HUES48 (cell line): ENCODE results near the gene INPP5D.

Source experiments
- H3K27ac ChIP-seq: one replicate; pipeline ENCODE4 v1.7.0; 2013; ENCODE audit warnings: low read depth, low read length, inconsistent platforms
- H3K27me3 ChIP-seq: 2 replicates; pipeline ENCODE4 v1.6.1; 2013; ENCODE audit warnings: mild to moderate bottlenecking, low read length; ENCODE audit not compliant: control insufficient read depth, insufficient read depth
- H3K36me3 ChIP-seq: 2 replicates; pipeline ENCODE4 v1.6.1; 2013; ENCODE audit warnings: low read length; ENCODE audit not compliant: control insufficient read depth, insufficient read depth
- H3K4me1 ChIP-seq: 2 replicates; pipeline ENCODE4 v1.6.1; 2013; ENCODE audit warnings: mild to moderate bottlenecking, low read length; ENCODE audit not compliant: control insufficient read depth, insufficient read depth
- H3K4me3 ChIP-seq: 2 replicates; pipeline ENCODE4 v1.5.1; 2013; ENCODE audit warnings: mild to moderate bottlenecking, low read depth, low read length
- H3K9ac ChIP-seq: 2 replicates; pipeline ENCODE4 v1.6.1; 2013; ENCODE audit warnings: mild to moderate bottlenecking, low read depth, low read length, moderate library complexity
- H3K9me3 ChIP-seq: 2 replicates; pipeline ENCODE4 v1.6.1; 2013; ENCODE audit warnings: low read length; ENCODE audit not compliant: control insufficient read depth, insufficient read depth

The INPP5D gene

DNA sequence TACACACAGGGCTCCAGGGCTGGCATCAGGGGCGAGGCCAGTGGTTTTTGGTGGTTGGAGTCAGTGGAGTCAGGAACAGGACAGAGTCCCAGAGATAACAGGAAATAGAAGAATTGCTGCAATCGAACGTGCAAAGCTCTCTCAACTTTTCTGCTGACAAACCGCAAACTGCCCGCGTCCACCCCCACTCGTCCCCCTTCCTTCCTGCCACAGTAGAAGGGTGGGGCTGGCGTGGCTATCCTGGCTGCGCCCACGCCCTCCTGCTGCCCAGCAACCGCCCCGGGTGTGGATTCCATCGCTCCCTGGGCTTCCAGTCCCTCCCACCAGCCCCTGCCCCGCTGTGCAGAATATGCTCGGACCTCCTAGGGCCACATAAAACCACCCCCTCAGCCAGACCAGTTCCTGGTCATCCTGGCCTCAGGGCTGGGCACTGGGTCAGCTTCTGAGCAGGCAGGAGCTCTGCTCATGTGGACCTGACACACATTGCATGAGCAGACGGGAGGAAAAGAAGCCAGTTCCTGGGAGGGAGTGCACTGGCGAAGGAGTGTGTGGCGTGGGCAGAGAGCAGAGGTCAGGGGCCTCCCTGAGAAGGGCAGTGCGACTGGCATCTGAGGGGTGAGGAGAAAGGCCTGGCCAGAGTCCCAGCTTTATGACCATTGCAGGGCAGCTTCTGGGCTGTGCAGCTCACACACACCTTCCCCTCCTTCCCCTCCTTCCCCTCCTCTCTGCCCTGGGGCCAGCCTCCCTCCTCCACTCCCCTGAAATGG is 105.9 kb downstream of the INPP5D start:
- Histone ChIP-seq H3K9me3 (no peaks in the 10 kb centered on the region), H3K4me3 (no peak overlapping the region), H3K9ac (0 out of 2 replicates have a peak overlapping the region, but pooled peaks have one; percentile 44), H3K27me3 (no peaks in the 10 kb centered on the region), H3K36me3 (peaks cover 5% of the 10 kb centered on the region; the same call in 1 of the 2 replicates), H3K4me1 (peaks cover 11% of the 10 kb centered on the region), H3K27ac (no peak overlapping the region)

DNA sequence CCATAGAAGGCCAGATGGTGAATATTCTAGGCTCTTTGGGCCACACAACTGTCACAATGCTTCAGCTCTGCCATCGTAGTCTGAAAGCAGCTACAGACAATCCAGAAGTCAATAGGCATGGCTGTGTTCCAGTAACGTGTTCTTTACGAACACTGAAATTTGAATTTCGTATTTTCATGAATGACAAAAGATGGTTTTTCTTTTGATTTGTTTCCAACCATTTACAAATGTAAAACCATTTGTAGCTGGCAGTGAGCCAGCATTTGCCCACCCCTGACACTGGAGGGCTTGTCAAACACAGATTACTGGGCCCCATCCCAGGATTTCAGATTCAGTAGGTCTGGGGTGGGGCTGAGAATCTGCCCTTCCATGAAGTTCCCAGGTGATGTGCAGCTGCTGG is 108.3 kb downstream of the INPP5D start:
- H3K4me3 ChIP-seq, result no peak overlapping the region
- no peaks in the 10 kb centered on the region for H3K27me3 ChIP-seq
- H3K27ac ChIP-seq, result no peak overlapping the region
- H3K4me1 ChIP-seq, result peaks cover 11% of the 10 kb centered on the region
- no peak overlapping the region for H3K9ac ChIP-seq
- H3K9me3 ChIP-seq, result no peaks in the 10 kb centered on the region
- H3K36me3 ChIP-seq, result peaks cover 5% of the 10 kb centered on the region; the same call in 1 of the 2 replicates

GRCh38 chr2:233168919-233169318 is 108.8 kb downstream of the INPP5D start:
- no peaks in the 10 kb centered on the region for H3K27me3 ChIP-seq
- H3K9ac ChIP-seq, result no peak overlapping the region
- H3K9me3 ChIP-seq, result no peaks in the 10 kb centered on the region
- H3K4me1 ChIP-seq, result peaks cover 11% of the 10 kb centered on the region
- H3K27ac ChIP-seq, result no peak overlapping the region
- H3K36me3 ChIP-seq, result peaks cover 5% of the 10 kb centered on the region; the same call in 1 of the 2 replicates
- H3K4me3 ChIP-seq, result no peak overlapping the region

DNA sequence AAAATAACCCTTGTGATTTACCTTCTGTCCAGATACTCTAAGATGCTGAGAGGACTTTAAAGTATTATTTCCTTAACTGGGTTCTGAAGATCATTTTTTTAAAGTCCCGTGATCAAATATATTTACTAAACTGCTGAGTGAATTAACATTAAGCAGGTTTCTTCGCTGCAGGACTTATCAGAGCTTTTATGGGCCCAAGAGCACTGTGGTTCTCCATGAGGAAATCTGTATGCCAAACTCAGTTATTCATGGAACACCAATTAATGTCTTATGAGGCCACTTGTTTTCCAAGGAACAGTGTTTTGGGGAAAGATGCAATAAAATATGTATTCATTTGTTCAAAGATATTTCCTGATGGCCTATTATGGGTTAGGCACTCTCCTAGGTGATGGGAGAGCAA is 111.2 kb downstream of the INPP5D start:
- Histone ChIP-seq H3K36me3 (no peaks in the 10 kb centered on the region; the same call in none of the 2 replicates), H3K27me3 (no peaks in the 10 kb centered on the region), H3K9ac (no peak overlapping the region)

GRCh38 chr2:233173115-233173514 is 113.0 kb downstream of the INPP5D start:
- Histone ChIP-seq H3K4me1 (peaks cover 10% of the 10 kb centered on the region), H3K27me3 (no peaks in the 10 kb centered on the region), H3K27ac (no peak overlapping the region), H3K9me3 (no peaks in the 10 kb centered on the region), H3K4me3 (no peak overlapping the region), H3K9ac (no peak overlapping the region), H3K36me3 (no peaks in the 10 kb centered on the region; the same call in none of the 2 replicates)

More for the DNA sequence above, 111.2 kb downstream of the INPP5D start:
- no peaks in the 10 kb centered on the region for H3K9me3 ChIP-seq
- H3K4me1 ChIP-seq, result peaks cover 11% of the 10 kb centered on the region
- H3K27ac ChIP-seq, result no peak overlapping the region
- H3K4me3 ChIP-seq, result no peak overlapping the region

DNA sequence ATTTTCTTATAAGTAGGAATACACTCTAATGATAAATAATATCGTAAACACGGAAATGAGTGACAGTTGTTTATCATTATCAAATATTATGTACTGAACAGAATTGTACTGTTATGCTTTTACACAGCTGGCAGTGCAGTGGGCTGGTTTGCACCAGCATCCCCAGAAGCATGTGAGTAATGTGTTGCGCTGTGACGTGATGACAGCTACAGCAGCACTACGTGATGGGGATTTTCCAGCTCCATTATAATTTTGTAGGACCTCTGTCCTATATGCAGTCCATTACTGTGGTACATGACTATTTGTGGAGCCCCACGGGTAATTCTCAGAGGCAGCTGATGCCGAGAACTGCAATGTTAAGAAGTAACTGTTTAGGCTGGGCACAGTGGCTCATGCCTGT is 114.0 kb downstream of the INPP5D start:
- Histone ChIP-seq H3K4me3 (no peak overlapping the region), H3K9me3 (no peaks in the 10 kb centered on the region), H3K9ac (no peak overlapping the region), H3K4me1 (peaks cover under 1% of the 10 kb centered on the region; the same call in 1 of the 2 replicates), H3K27me3 (no peaks in the 10 kb centered on the region), H3K27ac (no peak overlapping the region), H3K36me3 (no peaks in the 10 kb centered on the region; the same call in none of the 2 replicates)

DNA sequence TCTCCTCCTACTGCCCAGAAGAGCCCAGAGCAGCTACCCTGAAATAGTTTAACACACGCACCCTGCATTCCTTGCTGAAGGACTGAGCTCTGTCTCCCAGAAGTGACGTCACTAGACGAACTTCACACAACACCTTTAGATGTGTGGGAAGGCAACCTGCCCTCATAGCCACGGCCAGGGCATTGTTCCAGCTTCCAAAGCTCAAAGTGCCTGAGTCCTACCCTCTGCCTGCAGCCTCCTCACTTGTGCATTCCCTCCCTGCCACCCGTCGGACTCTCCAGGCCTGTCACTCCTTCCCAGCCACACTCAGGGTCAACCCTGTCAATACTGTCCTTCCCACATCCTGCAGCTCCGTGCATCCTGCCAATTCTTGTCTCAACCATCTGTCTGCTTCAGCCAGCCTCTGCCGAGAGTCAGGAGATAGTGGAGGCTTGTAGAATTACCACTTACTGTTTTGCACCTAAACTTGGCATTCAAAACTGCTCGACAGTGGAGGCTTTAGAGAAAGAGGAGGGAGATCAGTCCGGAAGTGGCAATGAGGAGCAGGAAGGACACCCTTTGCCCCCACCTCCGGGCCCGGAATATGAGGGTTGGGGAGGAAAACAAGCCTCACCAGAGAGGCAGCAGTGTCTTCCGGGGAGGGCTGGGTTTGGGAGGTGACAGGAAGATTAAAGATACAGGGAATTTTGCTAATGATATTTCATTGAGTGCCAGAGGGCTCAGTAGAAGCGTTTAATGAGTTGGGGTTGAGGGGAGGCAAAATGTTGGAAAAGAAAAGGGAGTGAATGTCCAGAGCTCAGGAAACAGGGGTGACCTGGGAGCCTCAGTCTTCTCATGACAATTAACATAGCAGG is 119.1 kb downstream of the INPP5D start:
- H3K4me1 ChIP-seq, result no peaks in the 10 kb centered on the region
- no peak overlapping the region for H3K9ac ChIP-seq
- no peak overlapping the region for H3K4me3 ChIP-seq
- no peak overlapping the region for H3K27ac ChIP-seq
- no peaks in the 10 kb centered on the region; the same call in 1 of the 2 replicates for H3K36me3 ChIP-seq
- H3K27me3 ChIP-seq, result no peaks in the 10 kb centered on the region
- H3K9me3 ChIP-seq, result no peaks in the 10 kb centered on the region

- Histone ChIP-seq H3K36me3 (no peaks in the 10 kb centered on the region), H3K9me3 (no peaks in the 10 kb centered on the region), H3K4me1 (no peaks in the 10 kb centered on the region), H3K9ac (no peak overlapping the region), H3K4me3 (no peak overlapping the region), H3K27me3 (no peaks in the 10 kb centered on the region), H3K27ac (no peak overlapping the region)
These were observed 119.8 kb downstream of the INPP5D start for GRCh38 chr2:233179848-233180366.

DNA sequence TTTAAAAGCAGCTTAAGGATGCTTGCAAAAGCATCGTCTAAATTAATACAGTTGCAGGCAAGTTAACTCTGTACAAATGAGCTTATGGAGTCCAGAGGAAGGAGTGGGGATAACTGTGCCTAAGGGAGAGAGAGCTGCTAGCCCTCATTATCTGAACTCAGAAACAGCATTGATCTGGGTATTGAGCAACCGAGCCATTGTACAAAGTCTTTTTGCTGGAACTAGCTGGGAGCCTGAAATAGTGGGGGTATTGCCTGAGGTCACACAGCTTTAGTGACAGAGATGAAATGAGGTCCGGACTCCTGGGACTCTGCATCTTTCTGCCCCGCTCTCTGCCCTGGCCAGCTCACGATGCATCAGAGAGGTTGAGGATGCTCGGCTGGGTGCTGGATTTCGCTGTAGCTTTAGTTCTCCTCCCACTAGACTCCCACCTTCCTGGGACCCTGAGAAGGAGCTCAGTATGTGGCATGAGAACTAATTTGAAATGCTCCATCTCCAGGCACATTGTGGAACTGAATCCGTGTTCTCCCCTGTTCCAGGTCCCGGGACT is 123.8 kb downstream of the INPP5D start:
- H3K9me3 ChIP-seq, result no peaks in the 10 kb centered on the region

GRCh38 chr2:233184669-233185068 is 124.5 kb downstream of the INPP5D start:
- Histone ChIP-seq H3K4me1 (no peaks in the 10 kb centered on the region), H3K9ac (no peak overlapping the region), H3K9me3 (no peaks in the 10 kb centered on the region), H3K36me3 (peaks cover 5% of the 10 kb centered on the region; the same call in 1 of the 2 replicates), H3K4me3 (no peak overlapping the region), H3K27ac (no peak overlapping the region), H3K27me3 (no peaks in the 10 kb centered on the region)

More for the DNA sequence above, 123.8 kb downstream of the INPP5D start:
- Histone ChIP-seq H3K9ac (no peak overlapping the region), H3K4me1 (no peaks in the 10 kb centered on the region), H3K36me3 (peaks cover 5% of the 10 kb centered on the region; the same call in 1 of the 2 replicates), H3K27ac (no peak overlapping the region), H3K4me3 (no peak overlapping the region), H3K27me3 (no peaks in the 10 kb centered on the region)
